Aorta (tissue), 5 donors: Measurements from ENCODE around the gene ACTN1. TPM values are rescaled to one million over a fixed set of nuclear protein-coding genes. Genes with fewer than 3 reads are reported as not detected.
A peak's percentile ranks its signal among the peaks of the same experiment; 100 is the strongest.

ENCODE experiments used
- ATAC-seq: fragments of 200-7000 bp; cut with Tn5 transposase; one replicate; pipeline ENCODE4 v1.9.1; 2022; ENCODE audit warnings: moderate library complexity; ENCODE audit not compliant: low FRiP score
- DNase-seq, 2 donors: peaks; one replicate each; pipeline ENCODE4 v3.0.0-alpha.2; 2020
- H3K27ac ChIP-seq, 2 donors: one replicate each; pipeline ENCODE4 v1.5.1; 2013; ENCODE audit warnings: low read length in 2 of 2, mild to moderate bottlenecking in 2 of 2, moderate library complexity in 2 of 2, control low read depth in 1 of 2, inconsistent platforms in 1 of 2, low read depth in 1 of 2
- H3K27me3 ChIP-seq, 2 donors: one replicate each; pipeline ENCODE4 v1.6.1; 2013; ENCODE audit warnings: control low read depth in 1 of 2, low read length in 1 of 2, mild to moderate bottlenecking in 1 of 2, moderate library complexity in 1 of 2; ENCODE audit not compliant: insufficient read depth in 2 of 2, control insufficient read depth in 1 of 2
- H3K36me3 ChIP-seq, 2 donors: one replicate each; pipeline ENCODE4 v1.6.1; 2013; ENCODE audit warnings: control low read depth in 1 of 2, low read length in 1 of 2, mild to moderate bottlenecking in 1 of 2; ENCODE audit not compliant: insufficient read depth in 2 of 2, control insufficient read depth in 1 of 2
- H3K4me1 ChIP-seq, 2 donors: one replicate each; pipeline ENCODE4 v1.6.1; 2013; ENCODE audit warnings: low read length in 2 of 2, control low read depth in 1 of 2, mild to moderate bottlenecking in 1 of 2, moderate library complexity in 1 of 2; ENCODE audit not compliant: insufficient read depth in 2 of 2, control insufficient read depth in 1 of 2
- H3K4me3 ChIP-seq, 2 donors: one replicate each; pipeline ENCODE4 v1.5.1; 2013; ENCODE audit warnings: low read length in 2 of 2, control low read depth in 1 of 2, mild to moderate bottlenecking in 1 of 2
- H3K9me3 ChIP-seq: one replicate; pipeline ENCODE4 v1.6.1; 2013; ENCODE audit warnings: mild to moderate bottlenecking, low read length; ENCODE audit not compliant: control insufficient read depth
- WGBS, 2 donors: extraction: QIAGEN DNeasy Blood & Tissue Kit; methylation state at CpG; one replicate each; pipeline ENCODE4 v1.1.7; 2013; 5-methylcytosine and 5-hydroxymethylcytosine counted together
- intact Hi-C, 2 donors: fragments of 100-400 bp; cut with DNase I; formaldehyde crosslinking; loops; one replicate each; pipeline versions ENCODE4 v1.14.2 to v1.15.0; 2022
- polyA plus RNA-seq, 2 donors: library from polyadenylated mRNA; stranded (reverse); fragments of 200-250 nt; gene quantifications; one replicate each; pipeline ENCODE4 v1.2.3, GENCODE V29; 2013
- total RNA-seq, 2 donors: library from RNA; stranded (reverse); fragmentation: NEBNext Ultra II Directional; extraction: Animal tissue kit (Norgen Biotek cat#: 25700); gene quantifications; one replicate each; pipeline ENCODE4 v1.2.1, GENCODE V29; 2021
- donor health status: healthy with polysubstance abuse.
- donor health status: Bipolar disorder and iron deficiency.
- donor health status: DM: no; HTN: no; CAD: no.
- donor health status: DM: no; HTN: no; CAD: no.
- donor health status: DM: yes; HTN: yes; CAD: no.

Gene ACTN1
- total and polyA plus RNA-seq, 4 donors: 82.0 to 1,590 (median 631) TPM

DNA sequence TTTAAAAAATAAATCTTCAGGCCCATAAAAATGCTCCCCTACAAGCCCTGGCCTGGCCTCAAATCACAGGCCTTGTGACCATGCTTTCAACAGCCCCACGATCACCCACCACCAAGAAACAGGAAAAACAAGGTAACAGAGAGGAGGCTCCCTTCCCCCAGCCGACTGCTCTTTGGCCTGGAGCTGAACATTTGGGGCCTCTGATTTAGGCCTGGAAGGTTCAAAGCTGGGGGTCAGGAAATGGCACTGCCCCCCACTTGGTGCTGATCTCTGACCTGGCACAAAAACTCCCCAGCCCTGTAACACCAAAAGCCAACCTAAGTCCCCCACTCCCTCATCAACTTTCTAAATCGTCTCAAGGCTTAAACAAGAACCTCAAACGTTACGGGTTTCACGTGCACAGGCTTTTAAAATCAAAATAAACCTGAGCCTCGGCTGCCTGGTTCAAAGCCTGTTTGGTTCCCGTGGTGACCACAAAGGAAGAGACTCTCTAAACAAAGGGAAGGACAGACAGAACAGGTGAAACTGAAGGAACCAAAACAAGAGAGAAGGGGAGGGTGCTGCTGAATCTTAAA lies 9.0 kb downstream of the ACTN1 start:
- ATAC-seq (no peak), DNase-seq (peak in 1 of 2 donors; percentile 38)
- H3K4me3 ChIP-seq: no peak overlapping the region
- H3K36me3 ChIP-seq: no peaks in the 10 kb centered on the region
- intact Hi-C loops: loop anchor here in 1 of 2 donors (5.0 kb wide), 1 partner anchor 58 kb away; no protein-coding TSS in a partner anchor
- no peaks in the 10 kb centered on the region for H3K9me3 ChIP-seq
- H3K27ac ChIP-seq: peak overlapping the region in 1 of 2 donors; percentile 68
- H3K27me3 ChIP-seq: no peaks in the 10 kb centered on the region
- H3K4me1 ChIP-seq: peaks cover 6% of the 10 kb centered on the region in 2 donors
- 2 to 4% methylated on average over 8 of the region's 8 CpGs for WGBS, 2 donors

DNA sequence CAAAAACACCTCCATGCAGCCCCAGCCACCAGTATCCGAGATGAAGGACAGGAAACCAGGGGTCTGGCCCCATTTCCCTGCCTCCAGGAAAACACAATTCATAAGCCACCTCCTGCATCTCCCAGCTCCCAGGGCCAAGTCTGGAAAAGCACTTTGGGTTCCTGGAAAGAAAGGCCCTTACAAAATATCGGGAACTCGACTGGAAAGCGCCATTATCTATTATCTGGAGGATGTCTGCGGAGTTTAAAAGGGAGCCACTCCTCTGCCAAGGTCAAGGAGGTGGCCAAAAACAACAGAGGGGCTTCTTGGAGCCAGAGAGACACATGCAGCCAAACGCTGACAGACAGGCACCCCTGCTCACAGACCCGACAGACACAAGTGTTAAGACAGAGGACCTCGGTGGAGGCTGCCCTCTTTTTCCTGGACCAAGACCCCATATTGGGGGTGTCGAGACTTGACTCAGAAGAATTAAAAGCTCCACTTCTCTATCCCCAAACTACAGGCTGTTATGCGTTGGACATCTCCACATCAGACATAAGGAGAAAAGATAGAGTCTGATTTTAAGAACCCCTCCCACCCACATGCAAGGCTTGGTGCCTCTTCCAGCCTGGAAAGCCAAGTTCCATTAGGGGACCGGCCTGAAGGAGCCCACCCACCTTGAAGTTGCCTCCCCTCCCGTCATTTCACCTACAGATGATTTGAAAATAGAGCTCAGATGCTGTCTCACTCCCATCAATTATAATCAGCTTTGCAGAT lies 9.6 kb downstream of the ACTN1 start:
- H3K36me3 ChIP-seq: no peaks in the 10 kb centered on the region
- ATAC-seq (no peak), DNase-seq (peak in 1 of 2 donors; percentile 60)
- no peaks in the 10 kb centered on the region for H3K9me3 ChIP-seq
- 3 to 9% methylated on average over 12 of the region's 12 CpGs for WGBS, 2 donors
- H3K4me1 ChIP-seq: peaks cover 6 to 8% of the 10 kb centered on the region in 2 donors
- intact Hi-C loops: loop anchor here (5.0 kb wide), 3 partner anchors 42 to 62 kb away; no protein-coding TSS in a partner anchor
- no peaks in the 10 kb centered on the region for H3K27me3 ChIP-seq
- no peak overlapping the region for H3K4me3 ChIP-seq
- peak overlapping the region in 1 of 2 donors; percentile 68 for H3K27ac ChIP-seq

- intact Hi-C loops: loop anchor here in 1 of 2 donors (5.0 kb wide), 2 partner anchors 41 to 61 kb away; no protein-coding TSS in a partner anchor
- Histone ChIP-seq H3K36me3 (no peaks in the 10 kb centered on the region), H3K27ac (peak overlapping the region in 1 of 2 donors; percentile 1), H3K27me3 (no peaks in the 10 kb centered on the region), H3K9me3 (no peaks in the 10 kb centered on the region), H3K4me1 (peaks cover 6 to 11% of the 10 kb centered on the region in 2 donors), H3K4me3 (no peak overlapping the region)
- DNase-seq (peak in 1 of 2 donors; percentile 62), ATAC-seq (peak; percentile 31)
- 4 to 19% methylated on average over 4 of the region's 4 CpGs for WGBS, 2 donors
These were observed 10.4 kb downstream of the ACTN1 start for GRCh38 chr14:68968721-68969120.

DNA sequence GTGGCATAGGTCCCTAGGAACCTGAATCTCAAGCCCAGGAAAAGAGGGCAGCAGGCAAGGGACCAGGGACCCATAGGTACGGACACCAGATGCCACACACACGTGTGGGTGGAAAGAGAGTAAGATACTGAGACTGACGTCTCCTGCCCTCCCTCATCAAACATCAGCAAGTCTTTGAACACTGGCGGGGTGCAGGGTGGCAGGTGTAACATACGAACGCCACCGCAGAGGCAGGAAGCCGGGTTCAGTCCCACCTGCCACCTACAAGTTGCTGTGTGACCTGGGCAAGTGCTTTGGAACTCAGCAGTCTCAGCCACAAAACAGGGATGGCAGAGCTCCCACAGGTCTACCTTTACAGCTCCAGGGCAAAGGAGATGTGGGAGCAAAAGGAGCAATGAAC lies 11.1 kb downstream of the ACTN1 start:
- ATAC-seq: no peak
- no peaks in the 10 kb centered on the region for H3K9me3 ChIP-seq
- no peaks in the 10 kb centered on the region for H3K36me3 ChIP-seq
- DNase-seq: peak in 1 of 2 donors; percentile 48
- H3K4me1 ChIP-seq: peaks cover 6 to 11% of the 10 kb centered on the region in 2 donors
- WGBS, 2 donors: 28 to 38% methylated on average over 8 of the region's 8 CpGs
- H3K27ac ChIP-seq: peak overlapping the region in 1 of 2 donors; percentile 88
- H3K4me3 ChIP-seq: no peak overlapping the region
- intact Hi-C loops: loop anchor here in 1 of 2 donors (5.0 kb wide), 2 partner anchors 41 to 61 kb away; no protein-coding TSS in a partner anchor
- no peaks in the 10 kb centered on the region for H3K27me3 ChIP-seq

- ATAC-seq (no peak), DNase-seq (peak in 1 of 2 donors; percentile 34)
- Histone ChIP-seq H3K27me3 (no peaks in the 10 kb centered on the region), H3K4me3 (no peak overlapping the region), H3K9me3 (no peaks in the 10 kb centered on the region), H3K27ac (peak overlapping the region; percentile 10 to 88), H3K4me1 (peaks cover 6 to 11% of the 10 kb centered on the region in 2 donors), H3K36me3 (no peaks in the 10 kb centered on the region)
- WGBS, 2 donors: 38 to 41% methylated on average over 3 of the region's 3 CpGs
- intact Hi-C loops: loop anchor here in 1 of 2 donors (5.0 kb wide), 2 partner anchors 40 to 60 kb away; no protein-coding TSS in a partner anchor
These were observed 11.6 kb downstream of the ACTN1 start for GRCh38 chr14:68967459-68967940.

DNA sequence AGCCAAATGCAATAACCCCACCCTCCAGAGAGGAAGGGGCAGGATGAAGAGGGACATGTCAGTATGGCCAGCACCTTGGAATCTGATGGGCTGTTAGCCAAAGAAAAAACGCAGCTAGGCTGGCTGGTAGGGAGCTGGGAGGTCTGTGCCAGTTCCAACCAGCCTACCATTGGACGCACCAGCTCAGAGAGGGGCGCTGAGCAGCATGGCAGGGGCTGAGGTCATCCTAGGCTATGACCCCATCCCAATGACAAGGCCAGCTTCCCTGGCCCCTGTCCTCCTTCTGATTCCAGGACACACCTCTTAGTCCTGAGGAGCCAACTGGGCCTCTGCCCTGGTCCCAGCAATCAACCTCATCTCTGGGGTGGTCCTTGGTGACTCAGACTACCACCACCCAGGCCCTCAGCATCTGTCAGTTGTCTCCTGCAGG lies 12.2 kb downstream of the ACTN1 start:
- intact Hi-C loops: loop anchor here in 1 of 2 donors (5.0 kb wide), 2 partner anchors 40 to 60 kb away; no protein-coding TSS in a partner anchor
- Histone ChIP-seq H3K36me3 (no peaks in the 10 kb centered on the region), H3K27ac (peak overlapping the region; percentile 10 to 88), H3K4me1 (peaks cover 6 to 11% of the 10 kb centered on the region in 2 donors), H3K9me3 (no peaks in the 10 kb centered on the region), H3K4me3 (no peak overlapping the region), H3K27me3 (no peaks in the 10 kb centered on the region)
- ATAC-seq (peak; percentile 36), DNase-seq (peak in 1 of 2 donors; percentile 73)
- 0 to 6% methylated on average over 2 to 3 of the region's 3 CpGs for WGBS, 2 donors

DNA sequence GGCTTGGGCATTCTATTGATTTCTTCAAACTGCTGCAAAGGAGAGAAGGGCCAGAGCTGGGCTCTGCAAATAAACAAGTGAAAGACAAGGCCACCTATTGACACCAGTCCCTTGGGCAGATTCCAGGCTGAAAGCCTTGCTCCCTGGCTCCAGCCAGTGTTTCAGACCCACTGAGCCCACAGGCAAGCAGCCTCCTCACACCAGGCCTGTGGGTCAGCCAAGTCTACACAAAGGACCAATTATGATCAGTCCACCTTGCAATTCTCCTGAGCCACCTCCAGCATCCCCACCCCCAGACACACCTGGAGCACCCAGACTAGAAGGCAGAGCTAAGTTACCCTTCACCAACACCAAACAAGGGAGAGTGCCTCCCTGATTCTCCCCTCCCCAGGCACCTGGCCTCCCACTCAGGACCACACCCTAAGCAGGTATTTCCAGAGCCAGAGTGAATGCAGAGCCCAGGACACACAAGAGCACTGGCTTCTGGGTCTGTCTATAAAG lies 13.8 kb downstream of the ACTN1 start:
- intact Hi-C loops: loop anchor here in 1 of 2 donors (5.0 kb wide), 2 partner anchors 38 to 58 kb away; no protein-coding TSS in a partner anchor
- Histone ChIP-seq H3K4me3 (no peak overlapping the region), H3K36me3 (no peaks in the 10 kb centered on the region), H3K9me3 (no peaks in the 10 kb centered on the region), H3K27ac (peak overlapping the region in 1 of 2 donors; percentile 46), H3K27me3 (no peaks in the 10 kb centered on the region), H3K4me1 (peaks cover 8 to 11% of the 10 kb centered on the region in 2 donors)
- DNase-seq (peak in 1 of 2 donors; percentile 54), ATAC-seq (no peak)

GRCh38 chr14:68964300-68965093 lies 14.6 kb downstream of the ACTN1 start:
- Histone ChIP-seq H3K9me3 (no peaks in the 10 kb centered on the region), H3K27me3 (no peaks in the 10 kb centered on the region), H3K27ac (peak overlapping the region; percentile 23 to 46), H3K4me3 (no peak overlapping the region), H3K36me3 (no peaks in the 10 kb centered on the region), H3K4me1 (peaks cover 8 to 11% of the 10 kb centered on the region in 2 donors)
- DNase-seq (peak in 1 of 2 donors; percentile 64), ATAC-seq (no peak)
- 10 to 16% methylated on average over 12 of the region's 12 CpGs for WGBS, 2 donors
- intact Hi-C loops: loop anchor here in 1 of 2 donors (5.0 kb wide), 2 partner anchors 37 to 57 kb away; no protein-coding TSS in a partner anchor
